H9 (cell line): Measurements from ENCODE around the gene LUZP2. TPM values are rescaled to one million over a fixed set of nuclear protein-coding genes. Genes with fewer than 3 reads are reported as not detected.

Experiments
- DNase-seq: peaks from one replicate; pipeline ENCODE4 v3.0.0-alpha.2; 2017
- H2AFZ ChIP-seq: one replicate; pipeline ENCODE4 v1.6.1; 2013; ENCODE audit warnings: mild to moderate bottlenecking, low read length, control low read depth, moderate library complexity
- H2AK5ac ChIP-seq: 2 replicates; pipeline ENCODE4 v1.6.1; 2013; ENCODE audit warnings: low read length, control low read depth, mixed read lengths; ENCODE audit not compliant: insufficient read length
- H2BK120ac ChIP-seq: one replicate; pipeline ENCODE4 v1.6.1; 2013; ENCODE audit warnings: low read depth, mild to moderate bottlenecking, low read length, control low read depth, inconsistent platforms; ENCODE audit not compliant: poor library complexity, severe bottlenecking
- H2BK12ac ChIP-seq: 2 replicates; pipeline ENCODE4 v1.6.1; 2013; ENCODE audit warnings: low read length, control low read depth, mixed read lengths, low read depth; ENCODE audit not compliant: insufficient read length
- H2BK15ac ChIP-seq: 2 replicates; pipeline ENCODE4 v1.6.1; 2013; ENCODE audit warnings: low read depth, low read length, control low read depth
- H2BK20ac ChIP-seq: one replicate; pipeline ENCODE4 v1.6.1; 2013; ENCODE audit warnings: low read depth, mild to moderate bottlenecking, low read length, control low read depth, inconsistent platforms; ENCODE audit not compliant: poor library complexity, severe bottlenecking
- H2BK5ac ChIP-seq: 2 replicates; pipeline ENCODE4 v1.6.1; 2013; ENCODE audit warnings: low read length, control low read depth, mixed read lengths; ENCODE audit not compliant: insufficient read length
- H3K14ac ChIP-seq: 2 replicates; pipeline ENCODE4 v1.6.1; 2013; ENCODE audit warnings: low read length, control low read depth; ENCODE audit not compliant: insufficient read depth
- H3K18ac ChIP-seq: 2 replicates; pipeline ENCODE4 v1.6.1; 2013; ENCODE audit warnings: low read depth, mild to moderate bottlenecking, mixed read lengths, low read length, control low read depth; ENCODE audit not compliant: insufficient read length
- H3K23ac ChIP-seq: 2 replicates; pipeline ENCODE4 v1.6.1; 2013; ENCODE audit warnings: low read length, control low read depth, mixed read lengths, low read depth; ENCODE audit not compliant: insufficient read length
- H3K23me2 ChIP-seq: 2 replicates; pipeline ENCODE4 v1.6.1; 2013; ENCODE audit warnings: low read depth, mild to moderate bottlenecking, mixed read lengths, low read length, control low read depth; ENCODE audit not compliant: insufficient read length, poor library complexity, severe bottlenecking
- H3K27ac ChIP-seq: 2 replicates; pipeline ENCODE4 v1.5.1; 2013; ENCODE audit warnings: low read length, control low read depth, mixed read lengths, low read depth; ENCODE audit not compliant: insufficient read length
- H3K27me3 ChIP-seq: 2 replicates; pipeline ENCODE4 v1.6.1; 2013; ENCODE audit warnings: low read length, control low read depth, inconsistent platforms; ENCODE audit not compliant: insufficient read depth
- H3K4ac ChIP-seq: 2 replicates; pipeline ENCODE4 v1.6.1; 2013; ENCODE audit warnings: low read depth, mild to moderate bottlenecking, control low read depth, inconsistent platforms, low read length, moderate library complexity
- H3K4me1 ChIP-seq: 2 replicates; pipeline ENCODE4 v1.6.1; 2013; ENCODE audit warnings: low read length, control low read depth, inconsistent platforms; ENCODE audit not compliant: insufficient read depth
- H3K4me2 ChIP-seq: 2 replicates; pipeline ENCODE4 v1.6.1; 2013; ENCODE audit warnings: low read length, control low read depth, mixed read lengths; ENCODE audit not compliant: insufficient read length, insufficient read depth
- H3K56ac ChIP-seq: 2 replicates; pipeline ENCODE4 v1.6.1; 2013; ENCODE audit warnings: low read depth, mild to moderate bottlenecking, mixed read lengths, low read length, control low read depth; ENCODE audit not compliant: insufficient read length
- H3K79me1 ChIP-seq: 2 replicates; pipeline ENCODE4 v1.6.1; 2013; ENCODE audit warnings: low read depth, mild to moderate bottlenecking, moderate library complexity, low read length, control low read depth, inconsistent platforms; ENCODE audit not compliant: insufficient read depth, poor library complexity, severe bottlenecking
- H3K79me2 ChIP-seq: 2 replicates; pipeline ENCODE4 v1.6.1; 2013; ENCODE audit warnings: low read length, control low read depth, inconsistent platforms; ENCODE audit not compliant: insufficient read depth
- H3K9ac ChIP-seq: 2 replicates; pipeline ENCODE4 v1.6.1; 2013; ENCODE audit warnings: low read length, control low read depth, mixed read lengths; ENCODE audit not compliant: insufficient read length; ENCODE audit errors: extremely low read depth
- H3K9me3 ChIP-seq: one replicate; pipeline ENCODE4 v1.6.1; 2013; ENCODE audit warnings: low read depth, low read length, inconsistent platforms; ENCODE audit not compliant: control insufficient read depth
- H3T11ph ChIP-seq: one replicate; pipeline ENCODE4 v1.6.1; 2013; ENCODE audit warnings: mild to moderate bottlenecking, low read length, control low read depth, inconsistent platforms
- H4K20me1 ChIP-seq: one replicate; pipeline ENCODE4 v1.6.1; 2013; ENCODE audit not compliant: control insufficient read depth, insufficient read length, insufficient read depth
- H4K5ac ChIP-seq: 2 replicates; pipeline ENCODE4 v1.6.1; 2013; ENCODE audit warnings: low read depth, mild to moderate bottlenecking, mixed read lengths, low read length, control low read depth; ENCODE audit not compliant: insufficient read length
- H4K8ac ChIP-seq: replicated peaks from 2 replicates; pipeline ENCODE4 v1.6.1; 2013; ENCODE audit warnings: low read length, control low read depth, mixed read lengths, low read depth; ENCODE audit not compliant: insufficient read length
- H4K91ac ChIP-seq: 2 replicates; pipeline ENCODE4 v1.6.1; 2013; ENCODE audit warnings: low read depth, mild to moderate bottlenecking, moderate library complexity, mixed read lengths, low read length, control low read depth; ENCODE audit not compliant: insufficient read length
- H3K27ac Mint-ChIP-seq, 3 experiments: 2 replicates in 2 of 3; 3 replicates in 1 of 3; pipeline ENCODE4 v1.8.0; 2020 to 2021; ENCODE audit warnings: mixed read lengths in 3 of 3, mild to moderate bottlenecking in 1 of 3, moderate library complexity in 1 of 3
- H3K27me3 Mint-ChIP-seq: 2 replicates; pipeline ENCODE4 v1.8.0; 2021; ENCODE audit warnings: low read depth, mild to moderate bottlenecking, moderate library complexity, mixed read lengths
- H3K36me3 Mint-ChIP-seq, 3 experiments: 2 replicates in 2 of 3; 3 replicates in 1 of 3; pipeline ENCODE4 v1.8.0; 2020 to 2021; ENCODE audit warnings: low read depth in 3 of 3, mixed read lengths in 3 of 3; ENCODE audit not compliant: insufficient read depth in 1 of 3
- H3K4me1 Mint-ChIP-seq, 2 experiments: 2 replicates each; pipeline ENCODE4 v1.8.0; 2020; ENCODE audit warnings: mixed read lengths in 2 of 2
- H3K4me3 Mint-ChIP-seq, 2 experiments: 2 replicates in 1 of 2; 3 replicates in 1 of 2; pipeline ENCODE4 v1.8.0; 2020 to 2021; ENCODE audit warnings: mild to moderate bottlenecking in 2 of 2, mixed read lengths in 2 of 2, moderate library complexity in 1 of 2
- H3K9me3 Mint-ChIP-seq, 2 experiments: 2 replicates in 1 of 2; 3 replicates in 1 of 2; pipeline ENCODE4 v1.8.0; 2020; ENCODE audit warnings: mild to moderate bottlenecking in 2 of 2, mixed read lengths in 2 of 2, moderate library complexity in 1 of 2
- WGBS: extraction: QIAGEN DNeasy Blood & Tissue Kit; methylation state at CpG from one replicate; pipeline ENCODE4 v1.1.7; 2013; ENCODE audit warnings: missing lambda C conversion rate, low lambda C conversion rate, mixed read lengths; ENCODE audit not compliant: insufficient read length; ENCODE audit errors: extremely low coverage; 5-methylcytosine and 5-hydroxymethylcytosine counted together
- total RNA-seq: library from RNA; stranded (reverse); gene quantifications from 2 replicates; pipeline ENCODE4 v1.2.1, GENCODE V29; 2021
- TF ChIP-seq, protein P1 (sequence below): fragments of 200-600 bp; sonication (generic); conservative IDR thresholded peaks from 3 replicates; pipeline ENCODE4 v1.8.0; 2021; ENCODE audit warnings: antibody characterized with exemption, mild to moderate bottlenecking

LUZP2 gene
- total RNA-seq, 1 experiment from 2014 or later: 25.4 TPM

- Histone ChIP-seq H3K4me2 (no peak overlapping the region), H3K4ac (no peak overlapping the region), H2BK20ac (no peak overlapping the region), H4K20me1 (no peaks in the 10 kb centered on the region), H3K18ac (no peak overlapping the region), H3K27ac (no peak overlapping the region), H3K9ac (no peak overlapping the region), H2AFZ (no peak overlapping the region), H2BK12ac (no peak overlapping the region), H3K27me3 (no peaks in the 10 kb centered on the region), H3K79me1 (no peaks in the 10 kb centered on the region), H3T11ph (no peak overlapping the region), H4K8ac (no peak overlapping the region), H3K23me2 (no peaks in the 10 kb centered on the region), H3K9me3 (no peaks in the 10 kb centered on the region), H3K56ac (no peak overlapping the region), H2AK5ac (no peak overlapping the region), H3K14ac (no peak overlapping the region), H4K91ac (no peak overlapping the region), H2BK5ac (no peak overlapping the region), H3K79me2 (no peaks in the 10 kb centered on the region), H3K4me1 (no peaks in the 10 kb centered on the region), H3K23ac (no peak overlapping the region), H2BK120ac (no peak overlapping the region), H2BK15ac (no peak overlapping the region), H4K5ac (no peak overlapping the region)
- Mint-ChIP-seq H3K27me3 (no peaks in the 10 kb centered on the region), H3K4me3 (no peak overlapping the region), H3K27ac (no peak overlapping the region), H3K36me3 (peaks cover 5 to 9% (median 8%) of the 10 kb centered on the region in 3 experiments; a peak in 6 of 7 replicates), H3K9me3 (peaks cover 7% of the 10 kb centered on the region in 2 experiments; a peak in 3 of 5 replicates), H3K4me1 (peaks cover 3 to 5% of the 10 kb centered on the region in 2 experiments; a peak in 3 of 4 replicates)
- no CpG with 5 or more reads among the region's 1 CpG for WGBS
- no peak for DNase-seq
- TF ChIP-seq, protein P1, sequence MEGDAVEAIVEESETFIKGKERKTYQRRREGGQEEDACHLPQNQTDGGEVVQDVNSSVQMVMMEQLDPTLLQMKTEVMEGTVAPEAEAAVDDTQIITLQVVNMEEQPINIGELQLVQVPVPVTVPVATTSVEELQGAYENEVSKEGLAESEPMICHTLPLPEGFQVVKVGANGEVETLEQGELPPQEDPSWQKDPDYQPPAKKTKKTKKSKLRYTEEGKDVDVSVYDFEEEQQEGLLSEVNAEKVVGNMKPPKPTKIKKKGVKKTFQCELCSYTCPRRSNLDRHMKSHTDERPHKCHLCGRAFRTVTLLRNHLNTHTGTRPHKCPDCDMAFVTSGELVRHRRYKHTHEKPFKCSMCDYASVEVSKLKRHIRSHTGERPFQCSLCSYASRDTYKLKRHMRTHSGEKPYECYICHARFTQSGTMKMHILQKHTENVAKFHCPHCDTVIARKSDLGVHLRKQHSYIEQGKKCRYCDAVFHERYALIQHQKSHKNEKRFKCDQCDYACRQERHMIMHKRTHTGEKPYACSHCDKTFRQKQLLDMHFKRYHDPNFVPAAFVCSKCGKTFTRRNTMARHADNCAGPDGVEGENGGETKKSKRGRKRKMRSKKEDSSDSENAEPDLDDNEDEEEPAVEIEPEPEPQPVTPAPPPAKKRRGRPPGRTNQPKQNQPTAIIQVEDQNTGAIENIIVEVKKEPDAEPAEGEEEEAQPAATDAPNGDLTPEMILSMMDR: no peak
Observed at GRCh38 chr11:24848857-24849256, 352.0 kb downstream of the LUZP2 start.
